HFFc6 (cell line): Measurements from ENCODE around the gene SUMO2. TPM values are rescaled to one million over a fixed set of nuclear protein-coding genes. Genes with fewer than 3 reads are reported as not detected.

Source experiments
- DNase-seq: peaks from one replicate; pipeline ENCODE4 v3.0.0-alpha.2; 2018
- H3K27ac Mint-ChIP-seq: 2 replicates; pipeline ENCODE4 v1.8.0; 2020; ENCODE audit warnings: mild to moderate bottlenecking, mixed read lengths
- H3K27me3 Mint-ChIP-seq: 2 replicates; pipeline ENCODE4 v1.8.0; 2021; ENCODE audit warnings: mild to moderate bottlenecking, moderate library complexity, mixed read lengths; ENCODE audit not compliant: insufficient read depth
- H3K36me3 Mint-ChIP-seq: 2 replicates; pipeline ENCODE4 v1.8.0; 2021; ENCODE audit warnings: low read depth, mixed read lengths
- H3K4me1 Mint-ChIP-seq: 2 replicates; pipeline ENCODE4 v1.8.0; 2020; ENCODE audit warnings: low read depth, mixed read lengths
- H3K4me3 Mint-ChIP-seq: 2 replicates; pipeline ENCODE4 v1.8.0; 2020; ENCODE audit warnings: mild to moderate bottlenecking, moderate library complexity, mixed read lengths
- H3K9me3 Mint-ChIP-seq: 2 replicates; pipeline ENCODE4 v1.8.0; 2020; ENCODE audit warnings: mild to moderate bottlenecking, mixed read lengths
- CTCF ChIP-seq: fragments of 200-600 bp; sonication (generic); IDR thresholded peaks from 2 replicates; pipeline ENCODE4 v1.5.0; 2021; ENCODE audit warnings: antibody characterized with exemption, mild to moderate bottlenecking
- total RNA-seq, 6 experiments: library from RNA; stranded (reverse); fragmentation: NEBNext Ultra II Directional; extraction: Animal tissue kit (Norgen Biotek cat#: 25700); gene quantifications; 2 replicates in 1 of 6; 3 replicates in 5 of 6; pipeline ENCODE4 v1.2.3, GENCODE V29; 2021

SUMO2 gene
- total RNA-seq, 6 experiments from 2014 or later: 398 to 555 (median 512) TPM

- peaks cover 52% of the 10 kb centered on the region for H3K4me1 Mint-ChIP-seq
- peak overlapping the region; percentile 82 for H3K27ac Mint-ChIP-seq
- peaks cover 10% of the 10 kb centered on the region; the same call in 1 of the 2 replicates for H3K36me3 Mint-ChIP-seq
- H3K9me3 Mint-ChIP-seq: no peaks in the 10 kb centered on the region
- TF ChIP-seq CTCF: no peak
- H3K4me3 Mint-ChIP-seq: 0 out of 2 replicates have a peak overlapping the region, but pooled peaks have one; percentile 98
- DNase-seq: no peak
- peaks cover 12% of the 10 kb centered on the region for H3K27me3 Mint-ChIP-seq
Measured at GRCh38 chr17:75155191-75155601, 27.6 kb downstream of the SUMO2 start.

- Mint-ChIP-seq H3K9me3 (no peaks in the 10 kb centered on the region), H3K36me3 (peaks cover 10% of the 10 kb centered on the region; the same call in 1 of the 2 replicates), H3K4me1 (peaks cover 50% of the 10 kb centered on the region), H3K4me3 (peak within 1 kb of the TSS; percentile 98), H3K27me3 (peaks cover 12% of the 10 kb centered on the region), H3K27ac (peak within 1 kb of the TSS; percentile 85)
- TF ChIP-seq CTCF: no peak
- peak; percentile 98 for DNase-seq
Measured at GRCh38 chr17:75154195-75155106, 28.3 kb downstream of the SUMO2 start, which contains the start of gene JPT1. Gene JPT1 (minus strand): TSS chr17:75154512. CDS start chr17:75154397, 115 bp downstream.

GRCh38 chr17:75153780-75154194, 29.0 kb downstream of the SUMO2 start:
- Mint-ChIP-seq H3K9me3 (no peaks in the 10 kb centered on the region), H3K27me3 (peaks cover 12% of the 10 kb centered on the region), H3K36me3 (peaks cover 11% of the 10 kb centered on the region), H3K27ac (peak overlapping the region; percentile 85), H3K4me3 (peak overlapping the region; percentile 98), H3K4me1 (peaks cover 43% of the 10 kb centered on the region)
- TF ChIP-seq CTCF: no peak
- DNase-seq: peak; percentile 7

GRCh38 chr17:75152922-75153779, 29.6 kb downstream of the SUMO2 start:
- H3K9me3 Mint-ChIP-seq: no peaks in the 10 kb centered on the region
- peak overlapping the region; percentile 85 for H3K27ac Mint-ChIP-seq
- no peak for TF ChIP-seq CTCF
- H3K4me3 Mint-ChIP-seq: peak overlapping the region; percentile 98
- DNase-seq: peak; percentile 25
- peaks cover 17% of the 10 kb centered on the region for H3K36me3 Mint-ChIP-seq
- H3K4me1 Mint-ChIP-seq: peaks cover 37% of the 10 kb centered on the region
- H3K27me3 Mint-ChIP-seq: peaks cover 12% of the 10 kb centered on the region

- peak overlapping the region; percentile 85 for H3K27ac Mint-ChIP-seq
- no peaks in the 10 kb centered on the region for H3K9me3 Mint-ChIP-seq
- peaks cover 12% of the 10 kb centered on the region for H3K27me3 Mint-ChIP-seq
- H3K36me3 Mint-ChIP-seq: peaks cover 19% of the 10 kb centered on the region
- H3K4me1 Mint-ChIP-seq: peaks cover 40% of the 10 kb centered on the region
- no peak for DNase-seq
- H3K4me3 Mint-ChIP-seq: peak overlapping the region; percentile 98
- no peak for TF ChIP-seq CTCF
Measured at GRCh38 chr17:75152523-75152921, 30.2 kb downstream of the SUMO2 start.
